Hematopoietic multipotent progenitor cell treated with erythropoietin and hydrocortisone succinate and interleukin-3 and kit ligand, for 8 days (in vitro differentiated cells): ENCODE data around the gene PTHLH.

Source experiments
- DNase-seq: peaks from one replicate; pipeline ENCODE4 v3.0.0-alpha.2; 2015

The PTHLH gene

GRCh38 chr12:27931390-27931789 lies 41.1 kb downstream of the PTHLH start:
- no peak for DNase-seq

DNA sequence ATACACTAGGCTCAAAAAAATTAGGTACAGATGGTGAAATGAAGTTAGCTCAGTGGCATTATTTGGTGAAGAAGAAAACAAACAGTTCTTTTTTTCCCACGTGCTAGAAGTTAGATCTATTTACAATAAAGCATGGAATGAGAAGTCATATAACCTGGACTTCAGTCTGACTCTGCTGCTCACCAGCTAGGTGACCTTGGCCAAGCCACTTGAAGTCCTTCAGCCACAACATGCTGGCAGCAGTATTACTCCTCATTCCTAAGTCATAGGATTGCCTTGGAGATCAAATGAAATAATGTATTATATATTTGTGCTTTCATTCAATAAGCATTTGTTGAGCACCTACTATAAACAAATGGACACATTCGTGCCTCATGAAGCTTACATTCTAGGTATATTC lies 45.2 kb downstream of the PTHLH start:
- no peak for DNase-seq

DNA sequence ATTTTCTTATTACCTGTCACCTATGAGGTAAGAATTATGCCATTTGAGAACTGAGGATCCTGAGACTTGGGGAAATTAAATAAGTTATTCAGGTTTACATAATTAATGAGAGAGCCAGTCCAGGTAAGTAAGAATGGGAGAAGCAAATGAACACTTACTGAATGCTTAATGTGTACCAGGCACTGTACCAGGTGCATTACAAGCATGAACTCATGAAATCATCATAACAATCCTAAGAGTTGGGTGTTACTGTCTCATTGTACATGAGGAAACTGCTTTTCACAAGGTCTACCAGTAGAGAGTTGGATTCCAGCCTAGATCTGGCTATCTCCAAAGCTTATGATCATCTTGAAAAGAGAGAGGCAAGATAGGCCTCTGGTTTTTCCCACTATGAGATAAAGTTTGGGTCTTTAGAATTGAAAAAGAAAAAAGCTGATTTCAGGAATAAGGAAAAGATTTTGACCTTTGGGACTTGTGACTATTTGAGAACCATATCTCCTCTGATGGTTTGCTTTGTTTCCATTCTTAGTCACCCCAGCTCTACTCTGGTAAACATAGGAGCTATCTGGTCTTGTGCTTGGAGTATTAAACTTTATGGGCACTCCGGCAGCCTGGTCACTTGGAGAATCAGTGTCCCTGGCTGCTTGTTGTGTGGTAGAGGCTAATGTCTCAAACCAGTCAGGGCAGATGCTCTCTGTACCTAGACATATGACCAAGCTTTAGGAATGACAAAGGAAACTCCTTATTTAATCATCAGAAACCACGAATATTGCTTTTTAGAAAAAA lies 48.0 kb downstream of the PTHLH start:
- no peak for DNase-seq

GRCh38 chr12:27922531-27923139 lies 49.9 kb downstream of the PTHLH start:
- no peak for DNase-seq

DNA sequence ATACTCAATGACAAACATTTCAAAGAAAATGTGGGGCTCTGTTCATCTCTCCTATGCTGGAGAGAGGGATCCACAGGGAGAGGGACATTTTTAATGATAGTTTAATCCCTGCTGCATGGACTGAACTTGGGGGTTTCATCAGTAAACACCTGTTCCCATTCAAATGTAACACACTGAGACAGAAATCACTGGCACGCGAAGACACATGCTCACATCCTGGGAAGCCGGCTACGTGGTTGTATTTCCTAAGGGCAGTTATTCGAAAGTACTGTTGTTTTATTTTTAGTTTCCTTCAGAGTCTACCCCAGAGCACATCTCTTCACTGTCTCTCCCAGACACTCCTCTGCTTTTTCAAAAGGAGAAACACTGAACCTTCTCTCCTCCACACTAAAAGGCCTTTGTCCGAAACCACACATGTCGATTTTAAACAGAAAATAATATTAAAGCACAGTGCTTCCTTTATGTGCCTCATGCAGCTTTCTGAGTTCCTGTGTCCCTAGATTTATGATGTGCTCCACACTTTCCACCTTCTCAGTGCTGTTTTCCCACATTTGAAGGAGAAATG lies 52.8 kb downstream of the PTHLH start:
- no peak for DNase-seq

- DNase-seq, result no peak
Observed at GRCh38 chr12:27915536-27915935, 57.0 kb downstream of the PTHLH start.

- no peak for DNase-seq
Observed at GRCh38 chr12:27915021-27915420, 57.5 kb downstream of the PTHLH start.

GRCh38 chr12:27913999-27914614 lies 58.4 kb downstream of the PTHLH start:
- DNase-seq, result no peak

DNA sequence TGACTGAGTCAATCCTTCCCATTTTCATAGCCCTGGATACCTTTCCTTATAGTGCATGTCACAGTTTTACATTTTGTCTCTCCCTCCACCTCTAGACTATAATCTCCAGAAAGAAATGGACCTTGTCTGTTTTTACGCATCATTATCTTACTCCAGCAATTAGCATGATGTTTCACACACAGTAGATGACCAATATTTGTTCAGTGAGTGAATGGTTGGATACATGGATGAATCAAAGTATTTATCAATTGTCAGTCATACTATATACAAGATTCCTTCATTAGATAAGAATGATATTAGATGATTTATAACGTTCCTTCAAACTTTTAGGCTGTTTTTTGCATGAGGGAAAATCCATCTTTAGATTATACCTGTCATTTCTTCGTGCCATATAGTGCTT lies 61.1 kb downstream of the PTHLH start:
- DNase-seq, result no peak
